ENCODE results near the gene CPNE6.
"Not testable (repeated sequence)": the region's sequence is repeated elsewhere in the genome, so short reads cannot be mapped to it uniquely, and the experiment has no call there.

CPNE6 gene

DNA sequence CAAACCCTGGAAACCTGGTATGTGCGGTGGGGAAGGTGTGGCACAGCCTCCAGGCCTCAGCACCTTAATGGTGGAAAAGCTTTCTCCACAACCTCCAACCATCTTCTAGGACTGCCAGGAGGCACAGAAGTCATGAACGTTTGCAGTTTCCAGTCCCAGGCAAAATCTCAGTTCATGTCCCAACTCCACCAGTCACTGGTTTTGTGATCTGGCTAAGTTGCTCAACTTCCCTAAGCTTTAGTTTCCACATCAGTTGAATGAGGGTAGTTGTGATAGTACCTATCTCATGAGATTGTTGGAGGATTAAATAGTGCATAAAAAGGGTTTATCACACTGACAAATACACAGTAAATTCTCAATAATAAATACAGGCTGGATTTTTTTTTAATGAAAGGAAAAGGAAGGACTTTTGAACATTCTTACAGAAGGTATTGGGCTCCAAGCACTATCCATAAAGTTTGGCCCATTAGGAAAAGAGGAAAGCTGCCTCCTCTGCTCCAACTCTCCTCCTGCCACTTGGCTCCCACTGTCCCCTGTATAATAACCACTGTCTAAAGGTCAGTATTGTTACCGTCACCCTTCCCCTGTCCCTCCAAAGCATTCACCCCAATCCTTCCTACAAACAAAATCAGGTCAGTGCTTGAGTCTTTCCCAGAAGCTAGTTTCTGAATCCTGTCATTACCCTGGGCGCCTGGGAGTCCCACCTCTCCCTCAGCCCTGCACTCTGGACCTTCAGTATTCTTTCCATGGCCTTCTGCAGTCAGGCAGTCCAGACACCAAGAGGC lies 29.0 kb downstream of the CPNE6 start:
- Histone ChIP-seq H3K27me3 (no peaks in the 10 kb centered on the region), H3K9me3 (no peaks in the 10 kb centered on the region), H3K4me3 (no peak overlapping the region), H3K4me1 (peaks cover 0 to 5% (median 4%) of the 10 kb centered on the region in 4 donors), H3K36me3 (peaks cover 0 to 49% (median 46%) of the 10 kb centered on the region in 3 donors), H3K27ac (no peak overlapping the region)
- no peak for DNase-seq
- TF ChIP-seq, protein P1, sequence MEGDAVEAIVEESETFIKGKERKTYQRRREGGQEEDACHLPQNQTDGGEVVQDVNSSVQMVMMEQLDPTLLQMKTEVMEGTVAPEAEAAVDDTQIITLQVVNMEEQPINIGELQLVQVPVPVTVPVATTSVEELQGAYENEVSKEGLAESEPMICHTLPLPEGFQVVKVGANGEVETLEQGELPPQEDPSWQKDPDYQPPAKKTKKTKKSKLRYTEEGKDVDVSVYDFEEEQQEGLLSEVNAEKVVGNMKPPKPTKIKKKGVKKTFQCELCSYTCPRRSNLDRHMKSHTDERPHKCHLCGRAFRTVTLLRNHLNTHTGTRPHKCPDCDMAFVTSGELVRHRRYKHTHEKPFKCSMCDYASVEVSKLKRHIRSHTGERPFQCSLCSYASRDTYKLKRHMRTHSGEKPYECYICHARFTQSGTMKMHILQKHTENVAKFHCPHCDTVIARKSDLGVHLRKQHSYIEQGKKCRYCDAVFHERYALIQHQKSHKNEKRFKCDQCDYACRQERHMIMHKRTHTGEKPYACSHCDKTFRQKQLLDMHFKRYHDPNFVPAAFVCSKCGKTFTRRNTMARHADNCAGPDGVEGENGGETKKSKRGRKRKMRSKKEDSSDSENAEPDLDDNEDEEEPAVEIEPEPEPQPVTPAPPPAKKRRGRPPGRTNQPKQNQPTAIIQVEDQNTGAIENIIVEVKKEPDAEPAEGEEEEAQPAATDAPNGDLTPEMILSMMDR (IDR thresholded peaks at IDR 0.05), result no peak
- intact Hi-C loops (cut with DNase I; ENCODE audit: low total_unique reads), result no loop called here

GRCh38 chr14:24100982-24101494 lies 29.7 kb downstream of the CPNE6 start:
- no peaks in the 10 kb centered on the region for H3K4me1 ChIP-seq
- TF ChIP-seq, protein P1 (IDR thresholded peaks at IDR 0.05), result no peak
- H3K27me3 ChIP-seq, result no peaks in the 10 kb centered on the region
- intact Hi-C loops (cut with DNase I; ENCODE audit: low total_unique reads), result no loop called here
- H3K36me3 ChIP-seq, result peaks cover 0 to 49% (median 46%) of the 10 kb centered on the region in 3 donors
- no peak overlapping the region for H3K4me3 ChIP-seq
- H3K27ac ChIP-seq, result no peak overlapping the region
- no peaks in the 10 kb centered on the region for H3K9me3 ChIP-seq
- DNase-seq, result no peak

DNA sequence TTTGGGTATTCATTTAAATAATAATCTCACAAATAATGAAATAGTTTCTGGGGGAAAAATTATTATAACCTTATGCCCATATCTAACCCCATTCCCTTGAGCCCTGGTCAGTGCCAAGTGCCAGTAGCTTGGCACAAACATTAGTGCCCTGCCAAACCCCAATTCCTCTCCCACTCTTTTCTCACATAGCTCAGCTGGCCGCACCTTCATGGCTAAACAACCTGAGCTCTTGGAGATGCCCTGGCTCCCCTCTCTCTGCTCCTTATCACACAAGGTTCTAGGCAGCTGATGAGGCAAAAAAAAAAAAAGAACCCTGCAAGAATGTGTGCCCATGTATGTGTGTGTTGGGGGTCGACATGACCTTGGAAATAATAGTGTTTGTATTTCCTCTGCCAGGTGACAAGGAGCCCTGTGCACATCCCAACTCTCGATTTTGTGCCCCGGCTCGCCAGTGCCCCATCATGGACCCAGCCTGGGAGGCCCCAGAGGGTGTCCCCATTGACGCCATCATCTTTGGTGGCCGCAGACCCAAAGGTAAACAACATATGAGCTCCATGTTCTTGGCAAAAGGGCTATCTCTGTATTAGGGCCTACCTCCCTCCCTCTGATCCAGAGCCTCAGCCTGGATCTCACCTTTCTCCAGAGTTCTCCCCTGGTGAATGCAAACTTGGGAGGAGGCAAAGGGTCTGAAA lies 31.1 kb downstream of the CPNE6 start:
- intact Hi-C loops (cut with DNase I; ENCODE audit: low total_unique reads), result no loop called here
- H3K36me3 ChIP-seq, result peaks cover 0 to 49% (median 46%) of the 10 kb centered on the region in 3 donors

GRCh38 chr14:24103451-24103850 lies 32.1 kb downstream of the CPNE6 start:
- intact Hi-C loops (cut with DNase I; ENCODE audit: low total_unique reads), result no loop called here
- Histone ChIP-seq H3K4me3 (no peak overlapping the region), H3K9me3 (no peaks in the 10 kb centered on the region), H3K27me3 (no peaks in the 10 kb centered on the region), H3K36me3 (peaks cover 0 to 44% (median 40%) of the 10 kb centered on the region in 3 donors), H3K4me1 (no peaks in the 10 kb centered on the region), H3K27ac (no peak overlapping the region)
- no peak for DNase-seq
- TF ChIP-seq, protein P1 (IDR thresholded peaks at IDR 0.05), result no peak

More for the DNA sequence above, 31.1 kb downstream of the CPNE6 start:
- TF ChIP-seq, protein P1 (IDR thresholded peaks at IDR 0.05), result no peak
- no peak for DNase-seq
- Histone ChIP-seq H3K4me3 (no peak overlapping the region), H3K27ac (no peak overlapping the region), H3K9me3 (no peaks in the 10 kb centered on the region), H3K27me3 (no peaks in the 10 kb centered on the region), H3K4me1 (no peaks in the 10 kb centered on the region)

DNA sequence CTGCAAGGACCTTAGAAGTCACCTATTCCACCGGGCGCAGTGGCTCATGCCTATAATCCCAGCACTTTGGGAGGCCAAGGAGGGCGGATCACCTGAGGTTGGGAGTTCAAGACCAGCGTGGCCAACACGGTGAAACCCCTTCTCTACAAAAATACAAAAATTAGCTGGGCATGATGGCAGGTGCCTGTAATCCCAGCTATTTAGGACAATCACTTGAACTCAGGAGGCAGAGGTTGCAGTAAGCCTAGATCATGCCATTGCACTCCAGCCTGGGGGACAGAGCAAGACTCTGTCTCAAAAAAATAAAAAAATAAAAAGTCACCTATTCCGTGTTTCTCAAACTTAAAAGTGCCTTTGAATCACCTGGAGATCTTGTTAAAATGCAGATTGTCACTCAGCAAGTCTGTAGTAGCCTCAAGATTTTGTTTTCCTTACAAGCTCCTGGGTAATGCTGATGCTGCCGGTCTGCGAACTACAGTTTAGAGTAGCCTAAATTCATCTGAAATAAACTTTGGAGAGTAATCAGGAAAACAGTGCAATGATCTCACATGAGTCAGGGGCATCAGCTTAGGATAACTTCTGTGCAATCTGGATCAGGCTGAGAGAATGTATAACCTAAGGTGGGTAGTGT lies 34.4 kb downstream of the CPNE6 start:
- peaks cover 0 to 21% (median 17%) of the 10 kb centered on the region in 3 donors for H3K36me3 ChIP-seq

More for the DNA sequence above, 34.4 kb downstream of the CPNE6 start:
- not testable (repeated sequence) for DNase-seq, H3K27me3 ChIP-seq, H3K4me1 ChIP-seq, H3K4me3 ChIP-seq, H3K9me3 ChIP-seq, H3K27ac ChIP-seq
- intact Hi-C loops (cut with DNase I; ENCODE audit: low total_unique reads), result loop anchor here (5.0 kb wide), 2 partner anchors 48 to 93 kb away; no protein-coding TSS in a partner anchor

All from tibial artery (tissue), 4 donors.